GM12892 (cell line): ENCODE data around the gene TRIM66.

Experiments
- POLR2A ChIP-seq: IDR thresholded peaks from 2 replicates; pipeline ENCODE4 v1.6.1; 2011; ENCODE audit warnings: low read depth, low read length, control low read depth
- POLR2AphosphoS5 ChIP-seq: IDR thresholded peaks from 2 replicates; pipeline ENCODE4 v1.6.1; 2011; ENCODE audit warnings: low read depth, low read length, control low read depth

DNA sequence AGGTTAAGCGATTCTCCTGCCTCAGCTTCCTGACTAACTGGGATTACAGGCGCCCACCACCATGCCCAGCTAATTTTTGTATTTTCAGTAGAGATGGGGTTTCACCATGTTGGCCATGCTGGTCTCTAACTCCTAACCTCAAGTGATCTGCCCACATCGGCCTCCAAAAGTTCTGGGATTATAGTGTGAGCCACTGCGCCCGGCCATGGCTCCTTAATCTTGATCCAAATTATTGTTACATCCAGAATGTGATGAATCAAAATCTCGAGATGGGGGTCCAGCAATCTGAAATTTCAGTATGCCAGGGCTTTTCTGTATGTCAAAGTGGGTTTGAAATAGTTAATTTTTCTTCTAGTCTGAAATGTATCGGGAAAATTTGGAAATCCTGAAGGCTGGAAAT lies 3.9 kb upstream of the TRIM66 start:
- TF ChIP-seq POLR2A, result no peak
- no peak for TF ChIP-seq POLR2AphosphoS5
